GM11168 (cell line): ENCODE results near the gene RAD21L1.

ENCODE experiments used
- in situ Hi-C: fragments of 300-500 bp; cut with MboI; formaldehyde crosslinking; loops from one replicate; pipeline ENCODE4 v1.12.0; 2022; ENCODE audit warnings: low sequenced_read_pairs; ENCODE audit not compliant: unreplicated experiment

Gene RAD21L1

DNA sequence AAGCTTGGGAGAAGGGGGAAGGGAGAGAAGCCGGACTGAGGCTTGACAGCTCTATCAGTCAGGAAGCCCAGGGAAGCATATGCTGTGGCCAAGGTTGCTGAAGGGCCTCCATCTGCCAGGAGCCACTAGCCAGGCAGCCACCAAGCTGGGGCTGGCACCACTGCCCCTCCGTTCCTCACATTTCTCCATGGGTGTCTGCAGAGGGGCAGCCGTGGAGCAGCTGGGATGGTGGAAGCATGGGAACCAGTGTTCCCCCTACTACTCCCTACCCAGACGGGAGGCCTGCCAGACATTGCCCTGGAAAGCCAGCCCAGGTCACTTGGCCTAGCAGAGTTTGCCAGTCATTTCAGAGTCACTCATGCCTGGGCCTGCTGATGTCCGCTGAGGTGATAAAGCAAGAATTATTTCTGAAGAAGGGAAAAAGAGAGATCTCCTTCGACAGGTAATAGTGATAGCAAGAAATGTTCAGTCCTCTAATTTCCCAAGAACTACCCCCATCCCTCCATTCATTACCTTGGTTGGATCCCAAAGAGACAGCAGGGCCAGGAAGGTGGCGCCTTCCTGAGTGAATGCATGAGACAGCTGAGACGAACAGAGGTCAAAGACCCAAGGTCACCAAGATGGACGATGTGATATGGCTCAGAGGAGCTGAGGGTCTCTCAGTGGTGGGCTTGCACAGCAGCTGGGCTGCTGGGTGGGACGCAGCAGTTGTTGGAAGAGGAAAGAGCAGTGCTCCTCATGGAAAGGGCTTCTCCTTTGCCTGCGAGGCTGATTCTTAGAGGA, 62.1 kb downstream of the RAD21L1 start:
- in situ Hi-C loops = no loop called here

DNA sequence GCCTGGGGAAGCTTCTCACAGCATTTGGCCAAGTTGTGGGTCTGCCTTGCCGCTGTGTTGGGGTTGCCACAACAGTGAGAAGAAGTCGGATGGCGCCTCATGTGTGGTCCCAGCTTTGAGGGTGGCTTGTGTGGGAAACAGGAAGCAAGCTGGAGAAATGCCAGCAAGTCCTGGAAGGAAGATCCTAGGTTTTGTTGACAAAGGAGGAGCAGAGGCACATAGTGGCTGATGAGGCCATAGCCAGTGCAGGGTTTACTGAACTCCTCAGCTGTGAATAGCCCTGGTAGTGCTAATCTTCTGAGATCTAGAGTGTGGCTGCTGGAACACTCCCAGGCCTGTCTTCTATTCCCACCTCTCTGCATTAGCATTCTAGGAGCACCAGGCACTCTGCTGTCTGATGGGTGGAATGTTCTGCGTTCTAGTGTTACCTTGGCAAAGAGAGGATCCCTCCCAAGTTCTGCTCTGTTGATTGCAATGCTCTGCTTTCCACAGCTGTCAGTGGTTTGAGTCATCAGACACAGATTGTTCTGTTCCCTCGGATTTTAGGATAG, 65.4 kb downstream of the RAD21L1 start:
- in situ Hi-C loops = no loop called here

DNA sequence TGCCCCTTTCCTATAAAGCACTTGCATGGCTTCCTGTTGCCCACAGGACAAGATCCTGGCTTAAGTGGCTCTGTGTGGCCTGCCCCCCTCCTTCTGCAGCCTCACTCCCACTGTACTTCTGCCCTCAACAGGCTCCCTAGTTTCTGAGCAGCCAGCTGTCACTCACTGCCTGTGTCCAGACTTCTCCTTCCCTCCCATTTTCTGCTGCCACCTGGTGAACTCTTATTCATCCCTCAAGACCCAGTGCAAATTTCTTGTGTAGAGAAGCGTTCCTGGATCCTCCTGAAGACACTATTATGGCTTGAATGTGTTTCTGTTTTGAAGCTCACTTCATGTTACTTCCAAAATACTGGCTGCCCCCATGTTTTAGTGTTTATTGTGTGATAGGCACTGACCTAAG, 66.8 kb downstream of the RAD21L1 start:
- in situ Hi-C loops = no loop called here

DNA sequence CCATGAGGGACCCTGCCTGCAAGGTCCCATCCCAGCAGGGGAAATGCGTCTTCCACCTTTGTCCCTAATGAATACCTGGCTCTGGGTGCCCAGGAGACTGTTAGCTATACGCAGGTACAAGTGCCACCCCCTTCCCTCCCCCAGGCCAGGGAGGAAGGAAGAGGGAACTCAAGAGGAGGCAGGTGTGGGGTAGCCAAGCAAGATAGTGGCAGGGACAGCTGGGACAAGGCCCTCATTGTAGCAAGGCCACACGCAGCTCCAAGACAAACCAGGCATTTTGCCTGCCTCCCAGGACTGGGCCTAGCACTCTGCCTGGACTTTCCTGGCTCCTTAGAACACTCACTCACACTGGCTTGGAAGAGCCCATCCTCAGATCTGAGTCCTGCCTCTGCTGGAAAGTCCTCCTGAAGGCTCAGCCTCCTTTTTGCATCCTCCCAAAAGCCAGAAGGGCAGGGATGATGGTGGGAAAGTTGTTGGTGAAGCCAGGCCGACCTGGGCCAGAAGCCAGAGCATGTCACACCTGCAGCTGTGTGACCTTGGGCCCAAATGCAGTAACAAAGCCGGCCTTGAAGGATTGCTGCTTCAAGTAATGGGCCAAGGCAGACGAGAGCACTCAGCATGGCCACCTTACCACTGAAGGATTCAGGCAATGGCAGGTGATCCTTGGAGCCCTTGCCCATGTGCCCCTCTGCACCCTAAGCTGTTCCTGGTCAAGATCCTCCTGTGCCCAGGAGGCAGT, 68.0 kb downstream of the RAD21L1 start:
- in situ Hi-C loops = no loop called here

DNA sequence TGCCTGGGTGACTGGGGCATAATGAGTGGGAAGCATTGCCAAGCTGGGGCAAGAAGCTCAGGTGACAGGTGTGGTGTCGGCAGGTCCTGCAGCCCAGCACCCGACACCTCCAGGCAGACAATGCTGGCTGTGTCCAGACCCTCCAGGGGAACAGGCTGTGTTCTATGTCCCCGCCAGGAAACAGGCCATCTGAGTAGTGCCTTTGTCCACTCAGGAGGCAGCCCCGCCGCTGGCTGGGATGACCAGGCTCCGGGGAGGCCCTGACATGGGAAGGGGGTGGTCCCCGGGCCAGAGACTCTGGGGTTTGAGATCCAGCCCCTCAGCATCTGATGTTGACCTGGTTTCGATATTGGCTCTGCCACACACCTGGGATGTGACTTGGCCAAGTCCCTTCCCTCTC, 68.7 kb downstream of the RAD21L1 start:
- in situ Hi-C loops = no loop called here

DNA sequence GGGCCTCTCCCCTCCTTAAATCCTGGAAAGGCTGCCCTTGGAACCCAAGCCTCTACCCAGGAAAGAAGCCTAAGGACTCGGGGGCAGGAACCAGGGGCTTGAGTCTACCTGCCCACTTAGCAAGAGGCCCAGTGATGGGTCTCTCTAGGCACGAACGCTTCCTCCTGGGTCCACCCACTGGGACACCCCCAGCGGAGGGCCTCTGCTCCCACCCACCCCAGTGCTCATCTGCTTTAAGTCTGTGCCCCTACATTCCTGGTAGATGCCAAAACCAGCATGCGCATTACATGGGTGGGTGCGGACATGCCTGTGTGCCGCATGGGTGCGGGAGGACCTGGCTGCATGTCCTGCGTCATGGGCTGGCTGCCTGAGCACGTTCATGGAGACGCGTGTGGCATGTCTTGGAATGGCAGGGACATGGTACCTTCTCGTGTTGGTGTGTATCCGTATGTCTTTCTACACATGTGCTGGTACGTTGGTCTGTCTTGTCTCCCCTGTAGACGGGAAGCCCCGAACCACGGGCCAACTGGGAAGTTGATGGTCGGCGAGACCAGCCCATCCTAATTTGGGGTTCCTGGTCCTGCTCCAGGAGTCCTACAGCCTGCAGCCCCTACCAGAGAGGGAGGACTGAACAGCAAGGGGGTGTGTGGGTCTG, 69.6 kb downstream of the RAD21L1 start:
- in situ Hi-C loops = no loop called here

DNA sequence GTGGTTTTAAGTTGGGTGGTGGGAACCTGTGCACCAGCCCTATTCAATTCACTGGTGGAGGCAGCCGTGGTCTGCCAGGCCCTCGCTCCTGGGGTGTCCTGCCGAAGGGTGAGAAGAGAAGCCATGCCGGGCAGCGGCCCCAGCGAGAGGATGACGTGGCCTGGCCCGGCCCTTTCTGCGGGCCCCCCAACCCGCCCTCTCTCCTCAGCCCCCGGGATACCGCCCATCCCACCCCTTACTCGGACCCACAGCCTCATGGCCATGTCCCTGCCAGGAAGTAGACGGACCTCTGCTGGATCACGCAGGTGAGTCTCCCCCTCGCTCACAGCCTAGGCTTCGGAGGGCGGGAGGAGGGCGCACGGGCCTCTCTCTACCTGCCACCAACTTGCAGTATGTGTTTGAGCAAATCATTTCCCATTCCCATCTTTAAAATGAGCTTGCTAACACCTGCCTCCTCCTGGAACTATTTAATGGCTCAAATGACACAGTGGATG, 70.3 kb downstream of the RAD21L1 start:
- in situ Hi-C loops = no loop called here

DNA sequence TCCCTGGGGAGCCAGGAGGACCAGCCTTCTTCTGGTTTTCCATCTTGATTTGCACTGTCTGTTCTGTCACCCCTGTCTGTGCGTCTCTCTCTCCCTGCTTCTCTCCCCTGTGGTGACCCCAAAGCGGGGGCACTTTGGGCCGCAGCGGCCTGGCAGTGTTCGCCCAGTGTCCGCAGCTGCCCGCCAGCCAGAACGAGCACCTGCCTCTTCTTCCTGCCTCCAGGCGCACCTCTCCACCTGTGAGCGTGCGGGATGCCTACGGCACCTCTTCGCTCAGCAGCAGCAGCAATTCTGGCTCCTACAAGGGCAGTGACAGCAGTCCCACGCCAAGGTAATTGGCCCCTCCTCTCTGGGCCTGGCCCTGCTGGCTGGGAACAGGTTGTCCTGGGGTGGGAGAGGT, 71.1 kb downstream of the RAD21L1 start:
- in situ Hi-C loops = no loop called here

DNA sequence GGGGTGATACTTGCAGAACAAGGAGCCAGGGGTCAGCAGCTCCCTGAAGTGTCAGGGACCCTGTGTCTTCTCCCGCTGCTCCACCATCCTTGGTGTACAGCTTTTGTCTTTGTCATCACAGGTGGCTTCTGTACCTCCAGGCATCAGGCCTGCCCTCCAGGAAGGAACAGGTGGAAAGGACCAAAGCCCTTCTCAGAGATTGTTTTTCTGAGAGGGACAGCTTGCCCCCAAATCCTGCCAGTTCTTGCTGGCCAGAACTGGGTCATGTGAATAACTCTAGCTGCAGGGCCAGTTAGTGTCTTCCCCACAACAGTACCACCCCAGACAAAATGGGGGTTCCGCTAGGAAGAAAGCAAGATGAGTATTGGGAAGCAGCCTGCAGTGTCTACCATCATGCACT, 71.6 kb downstream of the RAD21L1 start:
- in situ Hi-C loops = no loop called here

DNA sequence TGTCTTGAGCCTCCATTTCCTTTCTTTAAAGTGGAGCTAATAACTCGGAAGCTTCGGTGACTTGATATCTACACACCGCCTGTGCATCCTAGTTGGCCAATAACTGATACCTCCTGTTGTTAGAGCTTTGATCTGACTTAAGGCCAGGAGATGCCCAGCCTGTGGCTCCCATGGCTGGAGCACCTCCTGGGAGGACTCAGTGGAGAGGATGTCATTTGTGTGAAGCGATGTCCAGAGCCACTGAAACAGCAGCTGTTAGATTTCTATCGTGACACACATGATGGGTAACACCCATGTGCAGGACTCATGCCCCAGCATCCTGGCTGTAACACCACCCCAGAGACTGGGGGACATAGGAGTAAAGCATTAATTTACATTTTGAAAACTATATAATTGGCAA, 72.3 kb downstream of the RAD21L1 start:
- in situ Hi-C loops = no loop called here

DNA sequence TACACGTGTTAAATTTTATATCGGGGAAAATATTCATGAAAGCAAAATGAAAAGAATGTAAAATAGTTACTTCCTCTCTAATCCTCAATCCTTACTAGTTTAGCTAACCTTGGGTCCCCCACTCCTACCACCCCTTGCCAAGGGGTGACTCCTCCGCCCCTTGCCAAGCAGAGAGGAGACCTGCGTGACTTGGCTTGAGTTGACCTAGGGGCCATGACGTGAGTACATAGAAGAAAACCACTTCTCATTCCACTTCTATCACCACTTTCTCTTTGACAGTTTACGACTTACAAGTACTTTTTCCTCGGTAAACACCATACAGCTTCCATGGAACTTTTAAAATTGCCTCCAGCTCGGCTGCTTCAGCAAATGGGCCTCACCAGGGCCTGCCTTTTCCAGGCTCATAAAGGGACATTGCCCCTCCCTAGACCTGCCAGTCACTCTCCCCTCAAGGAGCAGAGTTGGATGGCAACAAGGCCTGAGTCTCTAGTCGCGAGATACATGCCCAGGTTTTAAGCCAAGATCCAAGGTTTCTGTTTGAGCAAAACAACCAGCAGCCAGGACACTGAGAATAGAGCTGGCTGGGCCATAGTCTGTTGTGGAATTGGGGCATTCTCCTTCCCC, 73.2 kb downstream of the RAD21L1 start:
- in situ Hi-C loops = no loop called here

DNA sequence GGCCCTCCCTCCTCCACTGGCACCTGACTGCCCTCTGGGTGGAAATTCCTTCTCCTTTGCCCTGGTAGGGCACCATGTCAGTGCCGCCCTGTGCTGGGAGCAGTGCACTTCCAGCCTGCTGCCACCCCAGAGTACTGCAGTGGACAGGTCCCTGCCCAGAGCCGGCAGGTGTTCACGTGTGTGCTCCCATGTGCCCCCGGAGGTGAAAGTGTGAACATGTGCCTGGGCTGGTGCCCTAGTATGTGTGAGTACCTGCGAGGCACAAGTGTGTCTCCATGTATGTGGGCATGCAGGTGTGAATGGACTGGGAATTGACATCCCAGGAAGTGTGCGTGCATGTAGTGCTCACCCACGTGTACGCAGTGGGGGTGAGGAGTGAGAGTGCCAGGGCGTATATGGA, 73.7 kb downstream of the RAD21L1 start:
- in situ Hi-C loops = no loop called here

DNA sequence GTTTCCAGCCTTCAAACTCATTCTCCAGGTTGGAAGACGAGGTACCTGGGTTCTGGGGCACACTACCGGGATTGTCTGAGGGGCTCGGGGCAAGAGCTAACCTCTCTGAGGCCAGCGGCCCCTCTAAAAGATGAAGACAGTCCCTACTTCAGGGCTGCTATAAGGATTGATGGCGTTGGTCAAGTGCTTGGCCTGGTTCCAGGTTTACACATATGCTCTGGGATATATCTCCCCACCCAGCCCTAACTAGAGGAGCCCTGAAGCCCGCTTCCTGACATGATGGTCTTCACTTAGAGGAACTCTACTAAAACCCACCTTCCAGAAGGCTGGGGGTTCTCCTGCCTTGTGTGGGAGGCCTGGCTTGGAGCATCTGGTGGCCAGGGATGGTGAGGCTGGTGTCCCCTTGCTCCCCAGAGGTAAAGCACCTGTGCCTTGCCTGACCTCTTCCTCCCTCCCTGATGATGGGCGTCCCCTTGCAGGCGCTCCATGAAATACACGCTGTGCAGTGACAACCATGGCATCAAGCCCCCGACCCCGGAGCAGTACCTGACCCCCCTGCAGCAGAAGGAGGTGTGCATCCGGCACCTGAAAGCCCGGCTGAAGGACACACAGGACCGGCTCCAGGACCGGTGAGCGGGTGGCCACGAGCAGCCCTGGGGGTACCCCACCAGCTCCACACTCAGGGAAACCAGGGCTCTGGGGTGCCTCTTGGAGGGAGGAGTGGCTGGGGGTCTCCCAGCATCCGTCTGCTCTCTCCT, 74.4 kb downstream of the RAD21L1 start:
- in situ Hi-C loops = no loop called here

DNA sequence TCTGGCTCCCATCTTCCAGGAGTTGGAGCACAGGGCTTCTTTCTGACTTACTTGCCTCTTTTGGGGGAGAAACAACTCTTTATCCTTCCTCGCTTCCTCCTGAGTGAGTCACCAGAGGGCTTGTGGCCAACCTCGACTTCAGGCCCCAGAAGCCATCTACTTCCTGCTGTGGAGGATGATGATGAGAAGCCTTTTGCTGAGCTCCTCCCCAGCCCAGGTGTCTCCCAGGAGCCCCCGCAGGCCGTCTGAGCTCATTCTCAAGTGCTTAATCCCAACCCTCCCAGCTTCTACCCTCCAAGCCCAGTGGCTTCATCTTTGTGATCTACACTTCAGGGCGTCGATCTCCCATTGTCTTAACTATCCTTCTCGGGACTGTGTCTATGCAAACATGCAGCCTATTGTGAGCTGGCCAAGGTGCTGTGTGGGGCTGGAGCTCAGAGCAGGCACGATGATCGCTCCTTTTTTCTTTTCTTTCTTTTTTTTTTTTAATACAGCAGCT, 75.2 kb downstream of the RAD21L1 start:
- in situ Hi-C loops = no loop called here

DNA sequence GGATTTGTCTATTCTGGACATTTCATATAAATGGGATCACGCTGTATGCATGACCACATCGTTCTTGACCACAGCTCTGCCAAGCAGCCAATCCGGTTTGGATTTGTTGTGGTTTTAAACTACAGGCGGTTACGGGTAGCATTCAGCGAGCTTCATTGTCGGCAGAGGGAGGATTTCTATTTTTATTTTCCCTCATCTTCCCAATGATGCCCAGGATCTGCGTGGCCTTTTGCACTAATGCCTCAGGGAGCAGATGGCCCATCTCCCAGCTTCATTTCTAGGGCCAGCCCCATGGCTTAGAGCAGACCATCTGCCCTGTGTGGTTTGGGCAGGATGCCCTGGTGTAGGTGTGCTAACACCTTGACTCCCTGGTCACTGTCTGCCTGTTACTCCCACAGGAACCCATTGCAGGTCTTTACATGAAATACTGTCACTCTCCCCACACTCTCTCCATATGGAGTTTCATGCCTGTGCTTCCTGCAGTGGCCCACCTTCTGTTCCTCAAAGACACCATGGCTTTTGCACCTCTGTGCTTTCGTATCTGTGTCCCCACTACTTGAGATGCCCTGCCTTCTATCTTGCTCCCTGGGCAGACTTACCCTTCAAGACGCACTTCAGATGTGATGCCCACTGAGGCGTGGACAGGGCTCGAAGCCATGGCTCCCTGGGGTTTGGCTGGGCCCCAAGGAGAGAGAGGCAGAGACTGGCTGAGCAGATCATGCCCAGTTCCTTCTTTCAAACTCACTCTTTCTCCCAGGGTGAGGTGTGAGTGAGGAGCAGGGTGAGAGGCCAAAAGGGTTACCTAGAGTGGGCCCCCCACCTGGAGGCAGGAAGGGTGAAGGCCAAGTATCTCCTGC, 77.1 kb downstream of the RAD21L1 start:
- in situ Hi-C loops = no loop called here

DNA sequence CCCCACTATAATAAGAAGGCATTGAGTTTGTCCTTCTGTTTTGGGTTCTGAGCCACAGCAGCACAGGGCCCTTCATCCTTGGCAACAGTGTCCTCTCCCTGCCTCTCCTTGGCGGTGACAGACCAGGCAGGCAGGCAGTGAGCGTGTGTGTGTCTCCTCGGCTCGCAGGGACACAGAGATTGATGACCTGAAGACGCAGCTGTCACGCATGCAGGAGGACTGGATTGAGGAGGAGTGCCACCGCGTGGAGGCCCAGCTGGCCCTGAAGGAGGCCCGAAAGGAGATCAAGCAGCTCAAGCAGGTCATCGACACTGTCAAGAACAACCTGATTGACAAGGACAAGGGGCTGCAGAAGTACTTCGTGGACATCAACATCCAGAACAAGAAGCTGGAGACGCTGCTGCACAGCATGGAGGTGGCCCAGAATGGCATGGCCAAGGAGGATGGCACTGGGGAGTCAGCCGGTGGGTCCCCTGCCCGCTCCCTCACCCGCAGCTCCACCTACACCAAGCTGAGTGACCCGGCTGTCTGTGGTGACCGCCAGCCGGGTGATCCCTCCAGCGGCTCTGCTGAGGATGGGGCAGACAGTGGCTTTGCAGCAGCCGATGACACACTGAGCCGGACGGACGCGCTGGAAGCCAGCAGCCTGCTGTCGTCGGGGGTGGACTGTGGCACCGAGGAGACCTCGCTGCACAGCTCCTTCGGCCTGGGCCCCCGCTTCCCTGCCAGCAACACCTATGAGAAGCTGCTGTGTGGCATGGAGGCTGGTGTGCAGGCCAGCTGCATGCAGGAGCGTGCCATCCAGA, 79.1 kb downstream of the RAD21L1 start:
- in situ Hi-C loops = no loop called here
